Measurements from ENCODE around the gene CHN2. TPM values are rescaled to one million over a fixed set of nuclear protein-coding genes. Genes with fewer than 3 reads are reported as not detected.
A peak's percentile ranks its signal among the peaks of the same experiment; 100 is the strongest.

Gene CHN2
- total and polyA plus RNA-seq, 8 donors = 8.2 to 32.9 (median 24.0) TPM

DNA sequence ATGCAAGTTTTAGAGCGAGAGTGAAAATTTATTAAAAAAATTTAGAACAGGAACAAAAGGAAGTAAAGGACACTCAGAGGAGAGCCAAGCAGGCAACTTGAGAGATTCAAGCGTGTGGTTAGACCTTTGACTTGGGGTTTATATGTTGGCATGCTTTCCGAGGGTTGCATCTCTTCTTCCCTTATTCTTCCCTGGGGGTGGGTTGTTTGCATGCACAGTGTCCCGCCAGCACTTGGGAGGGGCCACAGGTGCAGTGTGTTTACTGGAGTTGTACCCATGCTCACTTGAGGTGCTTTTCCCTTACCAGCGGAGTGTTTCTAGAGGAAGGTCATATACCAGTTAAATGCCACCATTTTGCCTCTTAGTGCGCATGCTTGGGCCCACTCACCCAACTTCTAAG, 96.3 kb downstream of the CHN2 start:
- intact Hi-C loops (cut with DNase I) = no loop called here
- DNase-seq = no peak

DNA sequence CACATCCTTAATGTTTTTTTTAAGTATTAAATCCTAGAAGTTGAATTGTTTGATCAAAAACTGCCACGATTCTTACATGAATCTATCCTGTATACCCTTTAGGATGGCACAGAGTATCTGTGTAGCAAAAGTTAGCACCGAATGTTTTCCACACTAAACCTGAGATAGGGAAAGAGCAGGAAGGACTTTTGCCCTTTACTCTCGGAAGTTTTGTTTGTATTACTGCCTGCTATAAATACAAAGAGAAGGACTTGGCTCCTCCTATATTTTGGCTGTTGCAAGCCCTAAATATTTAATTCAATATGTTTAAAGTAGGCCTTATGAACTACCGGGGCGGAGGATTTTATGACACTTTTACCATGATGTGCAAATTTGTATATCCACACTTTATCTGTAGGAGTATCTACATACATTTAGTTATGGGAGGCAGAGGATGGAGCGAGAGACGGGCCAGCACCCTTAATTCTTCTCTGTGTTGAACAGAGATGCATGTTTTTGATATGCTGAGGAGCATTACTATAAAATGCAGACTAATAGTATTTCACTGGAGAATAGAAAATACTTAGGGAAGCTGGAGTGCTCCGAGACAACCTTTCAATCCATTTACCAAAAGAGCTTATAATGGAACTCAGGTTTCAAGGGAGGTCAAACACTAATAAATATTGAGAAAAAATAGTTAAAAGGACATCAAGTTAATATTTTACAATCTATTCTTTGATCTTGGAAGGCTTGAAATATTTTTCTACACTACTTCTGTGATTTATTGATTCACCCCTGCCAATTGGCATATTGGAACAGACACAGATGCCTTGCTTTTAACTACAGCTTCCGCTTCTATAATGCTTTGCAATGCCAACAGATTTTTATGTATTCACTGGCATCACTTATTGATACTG, 97.4 kb downstream of the CHN2 start:
- ATAC-seq (peak in 3 of 4 donors; percentile 37 to 77 (median 69)), FAIRE-seq (no peak), DNase-seq (no peak)
- TF ChIP-seq, protein P1, sequence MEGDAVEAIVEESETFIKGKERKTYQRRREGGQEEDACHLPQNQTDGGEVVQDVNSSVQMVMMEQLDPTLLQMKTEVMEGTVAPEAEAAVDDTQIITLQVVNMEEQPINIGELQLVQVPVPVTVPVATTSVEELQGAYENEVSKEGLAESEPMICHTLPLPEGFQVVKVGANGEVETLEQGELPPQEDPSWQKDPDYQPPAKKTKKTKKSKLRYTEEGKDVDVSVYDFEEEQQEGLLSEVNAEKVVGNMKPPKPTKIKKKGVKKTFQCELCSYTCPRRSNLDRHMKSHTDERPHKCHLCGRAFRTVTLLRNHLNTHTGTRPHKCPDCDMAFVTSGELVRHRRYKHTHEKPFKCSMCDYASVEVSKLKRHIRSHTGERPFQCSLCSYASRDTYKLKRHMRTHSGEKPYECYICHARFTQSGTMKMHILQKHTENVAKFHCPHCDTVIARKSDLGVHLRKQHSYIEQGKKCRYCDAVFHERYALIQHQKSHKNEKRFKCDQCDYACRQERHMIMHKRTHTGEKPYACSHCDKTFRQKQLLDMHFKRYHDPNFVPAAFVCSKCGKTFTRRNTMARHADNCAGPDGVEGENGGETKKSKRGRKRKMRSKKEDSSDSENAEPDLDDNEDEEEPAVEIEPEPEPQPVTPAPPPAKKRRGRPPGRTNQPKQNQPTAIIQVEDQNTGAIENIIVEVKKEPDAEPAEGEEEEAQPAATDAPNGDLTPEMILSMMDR (IDR thresholded peaks at IDR 0.05) = no peak
- no peak overlapping the region for H3K4me3 ChIP-seq
- H3K27me3 ChIP-seq = no peaks in the 10 kb centered on the region
- H3K36me3 ChIP-seq = no peaks in the 10 kb centered on the region
- intact Hi-C loops (cut with DNase I) = no loop called here
- H3K4me1 ChIP-seq = peaks cover 13 to 45% (median 28%) of the 10 kb centered on the region in 3 donors
- peak overlapping the region in 1 of 4 donors; percentile 52 for H3K27ac ChIP-seq
- 42 to 46% methylated on average over 9 of the region's 9 CpGs for WGBS, 2 donors
- H3K9me3 ChIP-seq = no peaks in the 10 kb centered on the region

More for the DNA sequence above, 96.3 kb downstream of the CHN2 start:
- TF ChIP-seq, protein P1 (IDR thresholded peaks at IDR 0.05) = no peak
- H3K9me3 ChIP-seq = no peaks in the 10 kb centered on the region
- no peak for ATAC-seq
- H3K27me3 ChIP-seq = no peaks in the 10 kb centered on the region
- peaks cover 13 to 45% (median 28%) of the 10 kb centered on the region in 3 donors for H3K4me1 ChIP-seq
- FAIRE-seq = no peak
- H3K27ac ChIP-seq = peak overlapping the region in 1 of 4 donors; percentile 52
- H3K4me3 ChIP-seq = no peak overlapping the region
- WGBS, 2 donors = 88 to 94% methylated on average over 6 of the region's 6 CpGs
- no peaks in the 10 kb centered on the region for H3K36me3 ChIP-seq

DNA sequence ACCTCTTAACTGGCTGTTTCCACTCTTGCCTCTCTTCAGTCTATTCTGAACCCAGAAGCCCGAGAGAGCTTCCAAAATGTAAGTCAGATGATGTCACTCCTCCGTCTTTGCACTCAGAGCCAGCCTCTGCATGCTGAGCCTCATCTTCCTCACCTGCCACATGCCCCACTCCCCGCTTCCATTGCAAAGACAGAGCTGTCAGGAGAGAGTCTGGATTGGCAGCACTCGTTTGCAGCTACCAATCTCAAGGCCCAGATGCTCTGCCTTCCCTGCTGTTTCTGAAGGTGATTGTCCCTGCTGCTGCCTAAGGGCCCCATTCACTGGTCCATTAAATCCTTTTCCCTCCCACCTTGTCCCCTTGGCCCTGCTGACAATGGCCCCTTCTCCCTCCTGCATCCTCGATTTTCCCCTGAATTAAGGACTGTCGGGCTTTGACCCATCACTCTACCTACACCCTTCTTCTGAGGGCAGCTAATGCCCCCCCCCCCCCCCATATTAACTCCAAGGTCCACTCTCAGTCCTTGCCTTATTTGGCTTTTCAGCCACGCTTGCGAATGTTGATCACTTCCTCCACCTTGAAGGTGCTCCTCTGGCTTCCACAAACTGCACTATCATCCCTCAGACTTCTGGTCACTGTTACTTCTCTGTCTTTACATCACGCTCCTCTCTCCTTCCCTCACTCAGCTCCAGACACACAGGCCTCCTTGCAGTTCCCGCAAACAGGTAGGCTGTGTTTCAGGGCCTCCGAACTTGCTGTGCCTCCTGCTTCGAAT, 98.5 kb downstream of the CHN2 start:
- Histone ChIP-seq H3K36me3 (no peaks in the 10 kb centered on the region), H3K27ac (peak overlapping the region in 1 of 4 donors; percentile 13), H3K4me3 (no peak overlapping the region), H3K4me1 (peaks cover 13 to 37% (median 18%) of the 10 kb centered on the region in 3 donors), H3K27me3 (no peaks in the 10 kb centered on the region), H3K9me3 (no peaks in the 10 kb centered on the region)
- 79 to 83% methylated on average over 12 of the region's 12 CpGs for WGBS, 2 donors
- intact Hi-C loops (cut with DNase I) = no loop called here
- FAIRE-seq = no peak
- no peak for ATAC-seq
- TF ChIP-seq, protein P1 (IDR thresholded peaks at IDR 0.05) = no peak
- DNase-seq = no peak

DNA sequence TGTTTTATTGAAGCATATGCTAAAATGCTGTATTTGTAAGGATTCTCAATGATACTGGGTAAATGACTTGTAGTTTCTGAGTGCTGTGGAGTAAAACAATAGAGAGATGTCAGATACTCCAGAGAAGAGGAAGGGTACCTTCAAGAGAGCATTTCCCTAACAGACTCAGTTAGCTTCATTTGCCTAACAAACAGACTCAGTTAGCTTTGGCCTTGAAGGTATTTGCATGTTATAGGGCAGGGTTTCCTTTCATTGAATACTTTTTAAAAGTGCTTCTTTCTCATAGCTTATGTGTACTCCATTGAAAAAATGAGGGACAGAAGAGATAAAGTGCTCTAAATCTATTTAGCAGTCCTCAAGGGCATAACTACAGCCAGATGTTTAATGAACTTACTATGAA, 101.8 kb downstream of the CHN2 start:
- Histone ChIP-seq H3K36me3 (no peaks in the 10 kb centered on the region), H3K4me1 (peaks cover 13 to 15% (median 13%) of the 10 kb centered on the region in 3 donors), H3K9me3 (no peaks in the 10 kb centered on the region), H3K27me3 (no peaks in the 10 kb centered on the region), H3K4me3 (no peak overlapping the region), H3K27ac (no peak overlapping the region)
- DNase-seq (no peak), ATAC-seq (no peak), FAIRE-seq (no peak)
- TF ChIP-seq, protein P1 (IDR thresholded peaks at IDR 0.05) = no peak
- intact Hi-C loops (cut with DNase I) = no loop called here
